ENCODE measurements around the gene AREL1. TPM values are rescaled to one million over a fixed set of nuclear protein-coding genes. Genes with fewer than 3 reads are reported as not detected.

Gene AREL1
- total and polyA plus RNA-seq, 2 of the 8 experiments (the other 6 are each of a cell fraction or from before 2014, with no cell fraction given) = 31.4 to 49.1 TPM

DNA sequence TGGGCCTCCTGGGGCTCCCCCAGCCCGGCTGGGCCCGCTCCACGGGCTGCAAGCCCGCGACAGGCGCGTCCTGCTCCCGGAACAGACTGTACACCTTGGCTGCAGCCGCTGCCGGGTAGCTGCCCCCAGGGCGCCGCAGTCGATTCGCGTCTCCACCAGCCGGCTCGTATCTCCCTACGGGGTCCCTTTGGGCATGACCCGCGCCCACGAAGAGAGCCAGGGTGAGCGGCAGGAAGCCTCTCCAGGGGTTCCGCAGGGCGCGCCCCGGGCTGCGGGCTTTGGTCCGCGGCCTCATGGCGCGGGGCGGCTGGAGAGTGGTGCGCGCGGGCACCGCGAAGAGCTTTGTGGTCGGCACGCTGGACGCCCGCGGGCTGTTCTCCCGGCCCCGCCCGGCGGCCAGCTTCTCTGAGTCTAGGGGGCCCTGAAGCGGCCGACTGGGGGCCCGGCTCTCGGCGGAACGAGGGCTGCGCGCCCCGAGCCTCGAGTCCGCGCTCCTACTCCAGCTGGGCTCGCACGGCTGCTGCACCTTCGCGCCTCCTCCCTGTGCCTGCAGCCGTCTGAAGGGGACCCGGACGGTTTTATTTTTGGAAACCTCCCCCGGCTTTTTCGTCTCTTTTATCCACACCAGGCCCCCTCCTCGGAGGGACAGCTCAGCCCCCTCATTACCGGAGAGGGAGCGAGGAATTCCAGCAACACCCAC is 101.1 kb downstream of the AREL1 start, which contains the start of gene LTBP2 (continued):
- TF ChIP-seq CREB1 (IDR thresholded peaks at IDR 0.05) (no peak), YY1 (IDR thresholded peaks at IDR 0.05; ENCODE audit: low read depth, low read length) (no peak), EZH2 (IDR thresholded peaks at IDR 0.05; ENCODE audit: low read depth, low read length, severe bottlenecking) (peak; percentile 93), KDM4A (IDR thresholded peaks at IDR 0.05; ENCODE audit: low read depth, low read length, severe bottlenecking) (peak; percentile 82), EGR1 (IDR thresholded peaks at IDR 0.05; ENCODE audit: borderline replicate concordance, low read depth, low read length) (no peak), BCL11A (IDR thresholded peaks at IDR 0.05; ENCODE audit: low read depth in 2 of 2, low read length in 2 of 2) (no peak), TBP (IDR thresholded peaks at IDR 0.05; ENCODE audit: low read depth, low read length) (no peak), E2F6 (IDR thresholded peaks at IDR 0.05) (peak; percentile 65; the same call in 1 of the 2 replicates)

Small RNA genes within 50 kb of the gene (small RNA-seq; reads per million reads assigned to genes)
- gene RF00409 (ENCODE audit: insufficient read depth) = not detected

Other genes starting within 250 kb of the AREL1 start
- 168 and 178 TPM in 2 replicates for gene NPC2, start 219.8 kb downstream of the AREL1 start, total RNA-seq (2021; fragmentation: NEBNext Ultra II Directional; extraction: Animal tissue kit (Norgen Biotek cat#: 25700))
- gene NPC2, start 219.8 kb downstream of the AREL1 start, polyA plus RNA-seq (2011; rRNA removed) = 258 and 287 TPM in 2 replicates
- gene ISCA2, start 219.3 kb downstream of the AREL1 start, total RNA-seq (2021; fragmentation: NEBNext Ultra II Directional; extraction: Animal tissue kit (Norgen Biotek cat#: 25700)) = 43.5 and 51.5 TPM in 2 replicates
- 58.2 and 78.6 TPM in 2 replicates for gene ISCA2, start 219.3 kb downstream of the AREL1 start, polyA plus RNA-seq (2011; rRNA removed)
- gene LTBP2, start 100.8 kb downstream of the AREL1 start, total RNA-seq (2021; fragmentation: NEBNext Ultra II Directional; extraction: Animal tissue kit (Norgen Biotek cat#: 25700)) = 0.59 and 0.89 TPM in 2 replicates
- gene LTBP2, start 100.8 kb downstream of the AREL1 start, polyA plus RNA-seq (2011; rRNA removed) = 0.48 and 0.67 TPM in 2 replicates
- gene FCF1, start 64 bp upstream of the AREL1 start, total RNA-seq (2021; fragmentation: NEBNext Ultra II Directional; extraction: Animal tissue kit (Norgen Biotek cat#: 25700)) = 81.1 and 84.3 TPM in 2 replicates
- 22.1 and 48.1 TPM in 2 replicates for gene FCF1, start 64 bp upstream of the AREL1 start, polyA plus RNA-seq (2011; rRNA removed)
- gene YLPM1, start 50.2 kb upstream of the AREL1 start, total RNA-seq (2021; fragmentation: NEBNext Ultra II Directional; extraction: Animal tissue kit (Norgen Biotek cat#: 25700)) = 69.0 and 71.7 TPM in 2 replicates
- gene YLPM1, start 50.2 kb upstream of the AREL1 start, polyA plus RNA-seq (2011; rRNA removed) = 13.5 and 14.7 TPM in 2 replicates
- not detected in 2 replicates for gene PROX2, start 163.1 kb upstream of the AREL1 start, total RNA-seq (2021; fragmentation: NEBNext Ultra II Directional; extraction: Animal tissue kit (Norgen Biotek cat#: 25700))
- 0.03 and 0.08 TPM in 2 replicates for gene PROX2, start 163.1 kb upstream of the AREL1 start, polyA plus RNA-seq (2011; rRNA removed)
- 111 and 117 TPM in 2 replicates for gene DLST, start 168.8 kb upstream of the AREL1 start, total RNA-seq (2021; fragmentation: NEBNext Ultra II Directional; extraction: Animal tissue kit (Norgen Biotek cat#: 25700))
- 96.5 and 120 TPM in 2 replicates for gene DLST, start 168.8 kb upstream of the AREL1 start, polyA plus RNA-seq (2011; rRNA removed)
- gene RPS6KL1, start 210.2 kb upstream of the AREL1 start, total RNA-seq (2021; fragmentation: NEBNext Ultra II Directional; extraction: Animal tissue kit (Norgen Biotek cat#: 25700)) = 11.3 and 13.8 TPM in 2 replicates
- gene RPS6KL1, start 210.2 kb upstream of the AREL1 start, polyA plus RNA-seq (2011; rRNA removed) = 9.4 and 9.8 TPM in 2 replicates
- gene PGF, start 242.5 kb upstream of the AREL1 start, total RNA-seq (2021; fragmentation: NEBNext Ultra II Directional; extraction: Animal tissue kit (Norgen Biotek cat#: 25700)) = 3.9 and 4.1 TPM in 2 replicates
- gene PGF, start 242.5 kb upstream of the AREL1 start, polyA plus RNA-seq (2011; rRNA removed) = 2.1 and 2.8 TPM in 2 replicates